ENCODE results near the gene GBP3.
"Not testable (repeated sequence)": the region's sequence is repeated elsewhere in the genome, so short reads cannot be mapped to it uniquely, and the experiment has no call there.

Gene GBP3

GRCh38 chr1:89022167-89022959 lies at the start of gene GBP3:
Gene GBP3 (minus strand): TSS chr1:89022866. CDS start chr1:89020721, 2,145 bp downstream.
- no peak for DNase-seq (ENCODE audit: low spot score in 2 of 2)

GRCh38 chr1:89070509-89070908 lies 47.8 kb upstream of the GBP3 start:
- Mint-ChIP-seq H3K27ac (peak overlapping the region; percentile 88), H3K4me3 (peak overlapping the region; percentile 68), H3K9me3 (peaks cover 13% of the 10 kb centered on the region), H3K36me3 (no peaks in the 10 kb centered on the region), H3K4me1 (peaks cover 23% of the 10 kb centered on the region)
- DNase-seq (ENCODE audit: low spot score in 2 of 2) (no peak), ATAC-seq (no peak)

More at GRCh38 chr1:89022167-89022959, at the start of gene GBP3:
- Mint-ChIP-seq H3K27ac (peak within 1 kb of the TSS; percentile 89), H3K9me3 (peaks cover 8% of the 10 kb centered on the region), H3K4me1 (peaks cover 63% of the 10 kb centered on the region), H3K4me3 (peak within 1 kb of the TSS; percentile 76), H3K36me3 (peaks cover 29% of the 10 kb centered on the region)
- peak; percentile 83 for ATAC-seq

GRCh38 chr1:89069951-89070350 lies 47.3 kb upstream of the GBP3 start:
- H3K4me1 Mint-ChIP-seq: peaks cover 23% of the 10 kb centered on the region
- H3K36me3 Mint-ChIP-seq: no peaks in the 10 kb centered on the region
- peaks cover 13% of the 10 kb centered on the region for H3K9me3 Mint-ChIP-seq
- H3K27ac Mint-ChIP-seq: peak overlapping the region; percentile 88
- ATAC-seq: no peak
- DNase-seq (ENCODE audit: low spot score in 2 of 2): no peak
- H3K4me3 Mint-ChIP-seq: peak overlapping the region; percentile 68

- DNase-seq (ENCODE audit: low spot score in 2 of 2): no peak
- H3K4me3 Mint-ChIP-seq: no peak overlapping the region
- peaks cover 31% of the 10 kb centered on the region for H3K4me1 Mint-ChIP-seq
- H3K36me3 Mint-ChIP-seq: peaks cover 5% of the 10 kb centered on the region
- no peak for ATAC-seq
- peaks cover 3% of the 10 kb centered on the region for H3K9me3 Mint-ChIP-seq
- peak overlapping the region; percentile 65 for H3K27ac Mint-ChIP-seq
These were observed 45.6 kb upstream of the GBP3 start for GRCh38 chr1:89068291-89068690.

- ATAC-seq (peak; percentile 76), DNase-seq (ENCODE audit: low spot score in 2 of 2) (no peak)
- Mint-ChIP-seq H3K9me3 (no peaks in the 10 kb centered on the region), H3K27ac (peak within 1 kb of the TSS; percentile 94), H3K36me3 (peaks cover 34% of the 10 kb centered on the region), H3K4me3 (peak within 1 kb of the TSS; percentile 72), H3K4me1 (peaks cover 55% of the 10 kb centered on the region)
These were observed 42.6 kb upstream of the GBP3 start, which contains the start of gene GBP1 for GRCh38 chr1:89065079-89065868. Gene GBP1 (minus strand): TSS chr1:89065208. CDS start chr1:89063234, 1,974 bp downstream.

- H3K4me1 Mint-ChIP-seq: peaks cover 52% of the 10 kb centered on the region
- no peaks in the 10 kb centered on the region for H3K9me3 Mint-ChIP-seq
- H3K36me3 Mint-ChIP-seq: peaks cover 41% of the 10 kb centered on the region
- no peak for DNase-seq (ENCODE audit: low spot score in 2 of 2)
- peak; percentile 58 for ATAC-seq
- H3K4me3 Mint-ChIP-seq: peak overlapping the region; percentile 72
- peak overlapping the region; percentile 94 for H3K27ac Mint-ChIP-seq
These were observed 42.0 kb upstream of the GBP3 start for GRCh38 chr1:89064632-89065031.

GRCh38 chr1:89063094-89063493 lies 40.4 kb upstream of the GBP3 start:
- Mint-ChIP-seq H3K9me3 (no peaks in the 10 kb centered on the region), H3K4me1 (peaks cover 46% of the 10 kb centered on the region), H3K4me3 (peak overlapping the region; percentile 72), H3K27ac (peak overlapping the region; percentile 64), H3K36me3 (peaks cover 56% of the 10 kb centered on the region)
- ATAC-seq (no peak), DNase-seq (ENCODE audit: low spot score in 2 of 2) (no peak)

GRCh38 chr1:89060091-89060490 lies 37.4 kb upstream of the GBP3 start:
- Mint-ChIP-seq H3K36me3 (peaks cover 84% of the 10 kb centered on the region), H3K9me3 (no peaks in the 10 kb centered on the region), H3K4me1 (peaks cover 45% of the 10 kb centered on the region), H3K4me3 (peak overlapping the region; percentile 72), H3K27ac (no peak overlapping the region)
- ATAC-seq (no peak), DNase-seq (ENCODE audit: low spot score in 2 of 2) (no peak)

- Mint-ChIP-seq H3K36me3 (peaks cover 64% of the 10 kb centered on the region), H3K9me3 (no peaks in the 10 kb centered on the region), H3K4me1 (peaks cover 14% of the 10 kb centered on the region), H3K4me3 (no peak overlapping the region), H3K27ac (no peak overlapping the region)
- DNase-seq (ENCODE audit: low spot score in 2 of 2) (no peak), ATAC-seq (no peak)
These were observed 29.3 kb upstream of the GBP3 start for GRCh38 chr1:89051955-89052312.

- no peak overlapping the region for H3K4me3 Mint-ChIP-seq
- peaks cover 59% of the 10 kb centered on the region for H3K36me3 Mint-ChIP-seq
- no peaks in the 10 kb centered on the region for H3K9me3 Mint-ChIP-seq
- H3K4me1 Mint-ChIP-seq: peaks cover 14% of the 10 kb centered on the region
- DNase-seq (ENCODE audit: low spot score in 2 of 2): no peak
- ATAC-seq: no peak
- H3K27ac Mint-ChIP-seq: no peak overlapping the region
These were observed 28.8 kb upstream of the GBP3 start for GRCh38 chr1:89051300-89051954.

- peaks cover 52% of the 10 kb centered on the region for H3K36me3 Mint-ChIP-seq
- H3K4me1 Mint-ChIP-seq: peaks cover 14% of the 10 kb centered on the region
- no peak overlapping the region for H3K27ac Mint-ChIP-seq
- DNase-seq (ENCODE audit: low spot score in 2 of 2) (no peak), ATAC-seq (no peak)
- no peak overlapping the region for H3K4me3 Mint-ChIP-seq
- H3K9me3 Mint-ChIP-seq: no peaks in the 10 kb centered on the region
These were observed 28.0 kb upstream of the GBP3 start for GRCh38 chr1:89050649-89051033.

GRCh38 chr1:89049901-89050648 lies 27.4 kb upstream of the GBP3 start:
- not testable (repeated sequence) for H3K9me3 Mint-ChIP-seq; ATAC-seq; H3K27ac Mint-ChIP-seq; H3K4me3 Mint-ChIP-seq; DNase-seq (ENCODE audit: low spot score in 2 of 2)
- Mint-ChIP-seq H3K4me1 (peaks cover 14% of the 10 kb centered on the region), H3K36me3 (peaks cover 48% of the 10 kb centered on the region)

- peaks cover 14% of the 10 kb centered on the region for H3K4me1 Mint-ChIP-seq
- not testable (repeated sequence) for DNase-seq (ENCODE audit: low spot score in 2 of 2); H3K27ac Mint-ChIP-seq; H3K9me3 Mint-ChIP-seq; ATAC-seq; H3K4me3 Mint-ChIP-seq
- peaks cover 39% of the 10 kb centered on the region for H3K36me3 Mint-ChIP-seq
These were observed 26.5 kb upstream of the GBP3 start for GRCh38 chr1:89049187-89049586.

- ATAC-seq: no peak
These were observed 25.1 kb upstream of the GBP3 start for GRCh38 chr1:89047734-89048133.

More at GRCh38 chr1:89047734-89048133, 25.1 kb upstream of the GBP3 start:
- no peak for DNase-seq (ENCODE audit: low spot score in 2 of 2)
- Mint-ChIP-seq H3K9me3 (peaks cover 3% of the 10 kb centered on the region), H3K27ac (no peak overlapping the region), H3K36me3 (peaks cover 28% of the 10 kb centered on the region), H3K4me1 (peaks cover 14% of the 10 kb centered on the region), H3K4me3 (no peak overlapping the region)
